Placental epithelial cell (primary cell): ENCODE data around the gene CCDC85A. TPM values are rescaled to one million over a fixed set of nuclear protein-coding genes. Genes with fewer than 3 reads are reported as not detected.

Experiments
- small RNA-seq: library from RNA; depleted of rRNA; stranded (forward); fragments of <200 nt; gene quantifications from one replicate; pipeline ENCODE3, GENCODE V24; 2012
- total RNA-seq: library from RNA; depleted of rRNA; stranded (reverse); fragments of >200 nt; gene quantifications from 2 replicates; pipeline ENCODE4 v1.2.3, GENCODE V29; 2012

The CCDC85A gene
- total RNA-seq, result 1.1 and 2.0 TPM in 2 replicates

GRCh38 chr2:56183643-56184499, at the start of gene CCDC85A:
Gene CCDC85A, plus strand, starts transcription at chr2:56183990. Its CDS starts 635 bp downstream, at chr2:56184625.

Small RNA genes lying within 50 kb of the gene (small RNA-seq; reads per million reads assigned to genes)
- gene RNA5SP93, result not detected
